ENCODE measurements around the gene HGF.

- TF ChIP-seq CTCF (IDR thresholded peaks at IDR 0.05) (no peak), POLR2A (IDR thresholded peaks at IDR 0.05) (no peak)
Observed at GRCh38 chr7:81709836-81710235, 60.0 kb downstream of the HGF start.

Data from uterus (tissue), 2 donors.